ENCODE data around the gene BNC2. TPM values are rescaled to one million over a fixed set of nuclear protein-coding genes. Genes with fewer than 3 reads are reported as not detected.

BNC2 gene
- total RNA-seq, 1 donor from 2014 or later: 38.0 TPM

GRCh38 chr9:16543686-16544085 lies 326.8 kb downstream of the BNC2 start:
- H3K4me1 ChIP-seq (ENCODE audit: insufficient read depth, low read length): peaks cover 18% of the 10 kb centered on the region
- H3K27ac Mint-ChIP-seq (ENCODE audit: unreplicated experiment): no peak overlapping the region
- no peak overlapping the region for H3K4me3 ChIP-seq (ENCODE audit: insufficient read depth, low read depth, low read length)
- TF ChIP-seq CTCF (IDR thresholded peaks at IDR 0.05; ENCODE audit: insufficient read depth, low read depth, low read length) (no peak), EZH2 (IDR thresholded peaks at IDR 0.05; ENCODE audit: insufficient read depth, low read length) (no peak)
- H3K4me1 Mint-ChIP-seq (ENCODE audit: low read depth, unreplicated experiment): peaks cover 33% of the 10 kb centered on the region
- no peaks in the 10 kb centered on the region for H3K27me3 Mint-ChIP-seq (ENCODE audit: low read depth, unreplicated experiment)
- no peak overlapping the region for H3K9ac ChIP-seq (ENCODE audit: low read length)
- peaks cover 3% of the 10 kb centered on the region for H3K36me3 Mint-ChIP-seq (ENCODE audit: low read depth, unreplicated experiment)
- peaks cover 7% of the 10 kb centered on the region for H3K79me2 ChIP-seq (ENCODE audit: insufficient read depth, low read length)
- no peak for DNase-seq (ENCODE audit: low read depth)
- no peak overlapping the region for H2AFZ ChIP-seq (ENCODE audit: low read depth, low read length)
- FAIRE-seq: no peak
- H4K20me1 ChIP-seq (ENCODE audit: insufficient read depth, low read length): peaks cover 5% of the 10 kb centered on the region
- no peaks in the 10 kb centered on the region for H3K9me3 Mint-ChIP-seq (ENCODE audit: unreplicated experiment)
- H3K27me3 ChIP-seq (ENCODE audit: insufficient read depth, low read length): no peaks in the 10 kb centered on the region
- no peak overlapping the region for H3K4me3 Mint-ChIP-seq (ENCODE audit: unreplicated experiment)
- H3K36me3 ChIP-seq (ENCODE audit: insufficient read depth, low read length): no peaks in the 10 kb centered on the region
- no peaks in the 10 kb centered on the region for H3K9me3 ChIP-seq (ENCODE audit: insufficient read depth, low read depth, low read length)
- no peak overlapping the region for H3K27ac ChIP-seq (ENCODE audit: low read depth, low read length)
- no peak overlapping the region for H3K4me2 ChIP-seq (ENCODE audit: low read length)

GRCh38 chr9:16543225-16543624 lies 327.2 kb downstream of the BNC2 start:
- H3K4me1 Mint-ChIP-seq (ENCODE audit: low read depth, unreplicated experiment): peaks cover 33% of the 10 kb centered on the region
- TF ChIP-seq EZH2 (IDR thresholded peaks at IDR 0.05; ENCODE audit: insufficient read depth, low read length): no peak
- TF ChIP-seq CTCF (IDR thresholded peaks at IDR 0.05; ENCODE audit: insufficient read depth, low read depth, low read length): no peak
- H3K79me2 ChIP-seq (ENCODE audit: insufficient read depth, low read length): peaks cover 7% of the 10 kb centered on the region
- no peaks in the 10 kb centered on the region for H3K36me3 ChIP-seq (ENCODE audit: insufficient read depth, low read length)
- DNase-seq (ENCODE audit: low read depth) (no peak), FAIRE-seq (no peak)
- peaks cover 5% of the 10 kb centered on the region for H4K20me1 ChIP-seq (ENCODE audit: insufficient read depth, low read length)
- no peaks in the 10 kb centered on the region for H3K9me3 ChIP-seq (ENCODE audit: insufficient read depth, low read depth, low read length)
- H3K9ac ChIP-seq (ENCODE audit: low read length): no peak overlapping the region
- H3K4me3 ChIP-seq (ENCODE audit: insufficient read depth, low read depth, low read length): no peak overlapping the region
- H3K4me3 Mint-ChIP-seq (ENCODE audit: unreplicated experiment): no peak overlapping the region
- no peak overlapping the region for H2AFZ ChIP-seq (ENCODE audit: low read depth, low read length)
- H3K9me3 Mint-ChIP-seq (ENCODE audit: unreplicated experiment): no peaks in the 10 kb centered on the region
- peaks cover 4% of the 10 kb centered on the region for H3K36me3 Mint-ChIP-seq (ENCODE audit: low read depth, unreplicated experiment)
- H3K27me3 Mint-ChIP-seq (ENCODE audit: low read depth, unreplicated experiment): no peaks in the 10 kb centered on the region
- no peaks in the 10 kb centered on the region for H3K27me3 ChIP-seq (ENCODE audit: insufficient read depth, low read length)
- no peak overlapping the region for H3K27ac ChIP-seq (ENCODE audit: low read depth, low read length)
- H3K27ac Mint-ChIP-seq (ENCODE audit: unreplicated experiment): no peak overlapping the region
- H3K4me2 ChIP-seq (ENCODE audit: low read length): no peak overlapping the region
- peaks cover 18% of the 10 kb centered on the region for H3K4me1 ChIP-seq (ENCODE audit: insufficient read depth, low read length)

- Mint-ChIP-seq H3K9me3 (ENCODE audit: unreplicated experiment) (no peaks in the 10 kb centered on the region), H3K27me3 (ENCODE audit: low read depth, unreplicated experiment) (no peaks in the 10 kb centered on the region), H3K27ac (ENCODE audit: unreplicated experiment) (no peak overlapping the region), H3K36me3 (ENCODE audit: low read depth, unreplicated experiment) (peaks cover 5% of the 10 kb centered on the region), H3K4me1 (ENCODE audit: low read depth, unreplicated experiment) (peaks cover 33% of the 10 kb centered on the region), H3K4me3 (ENCODE audit: unreplicated experiment) (no peak overlapping the region)
- no peak for TF ChIP-seq CTCF (IDR thresholded peaks at IDR 0.05; ENCODE audit: insufficient read depth, low read depth, low read length)
- TF ChIP-seq EZH2 (IDR thresholded peaks at IDR 0.05; ENCODE audit: insufficient read depth, low read length): no peak
- Histone ChIP-seq H3K9ac (ENCODE audit: low read length) (no peak overlapping the region), H3K36me3 (ENCODE audit: insufficient read depth, low read length) (no peaks in the 10 kb centered on the region), H3K27me3 (ENCODE audit: insufficient read depth, low read length) (no peaks in the 10 kb centered on the region), H4K20me1 (ENCODE audit: insufficient read depth, low read length) (peaks cover 5% of the 10 kb centered on the region), H3K27ac (ENCODE audit: low read depth, low read length) (no peak overlapping the region), H3K4me3 (ENCODE audit: insufficient read depth, low read depth, low read length) (no peak overlapping the region), H3K9me3 (ENCODE audit: insufficient read depth, low read depth, low read length) (no peaks in the 10 kb centered on the region), H3K79me2 (ENCODE audit: insufficient read depth, low read length) (peaks cover 7% of the 10 kb centered on the region), H2AFZ (ENCODE audit: low read depth, low read length) (no peak overlapping the region), H3K4me1 (ENCODE audit: insufficient read depth, low read length) (peaks cover 18% of the 10 kb centered on the region), H3K4me2 (ENCODE audit: low read length) (no peak overlapping the region)
- no peak for FAIRE-seq
- DNase-seq (ENCODE audit: low read depth): no peak
Measured at GRCh38 chr9:16542290-16542689, 328.2 kb downstream of the BNC2 start.

Data from astrocyte (in vitro differentiated cells and primary cell).